EL (cell line): ENCODE data around the gene PMVK.

ENCODE experiments used
- DNase-seq: peaks from one replicate; pipeline ENCODE4 v3.0.0-alpha.2; 2016

Gene PMVK

DNA sequence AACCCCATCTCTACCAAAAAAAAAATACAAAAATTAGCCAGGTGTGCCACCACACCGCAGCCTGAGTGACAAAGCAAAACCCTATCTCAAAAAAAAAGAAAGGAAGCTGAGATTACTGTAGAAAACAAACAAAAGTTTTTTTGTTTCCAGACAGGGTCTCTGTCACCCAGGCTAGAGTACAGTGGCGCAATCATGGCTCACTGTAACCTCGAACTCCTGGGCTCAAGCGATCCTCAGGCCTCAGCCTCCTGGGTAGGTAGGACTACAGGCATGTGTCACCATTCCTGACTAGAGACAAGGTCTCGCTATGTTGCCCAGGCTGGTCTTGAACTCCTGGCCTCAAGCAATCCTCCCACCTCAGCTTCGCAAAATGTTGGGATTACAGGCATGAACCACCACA, 27.8 kb upstream of the PMVK start:
- DNase-seq, result no peak

DNA sequence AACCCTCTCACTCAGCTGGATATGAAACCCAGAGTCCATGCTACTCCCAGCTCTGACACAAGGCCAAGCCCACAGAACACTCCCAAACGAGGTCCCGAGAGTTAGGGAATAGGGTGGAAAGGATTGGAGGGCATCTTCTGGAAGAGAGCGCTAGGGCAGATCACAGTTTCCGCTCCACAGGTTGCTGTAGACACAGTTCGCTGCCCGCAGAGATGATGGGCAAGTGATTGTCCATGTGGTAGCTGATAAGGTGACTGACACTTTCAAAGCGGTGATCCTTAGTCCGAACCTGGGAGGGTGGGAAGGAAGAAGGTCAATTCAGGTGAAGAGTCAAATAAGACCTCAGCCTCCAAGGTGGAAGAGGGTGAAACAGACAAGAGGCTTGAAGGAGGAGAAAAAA, 27.1 kb upstream of the PMVK start:
- DNase-seq, result no peak

DNA sequence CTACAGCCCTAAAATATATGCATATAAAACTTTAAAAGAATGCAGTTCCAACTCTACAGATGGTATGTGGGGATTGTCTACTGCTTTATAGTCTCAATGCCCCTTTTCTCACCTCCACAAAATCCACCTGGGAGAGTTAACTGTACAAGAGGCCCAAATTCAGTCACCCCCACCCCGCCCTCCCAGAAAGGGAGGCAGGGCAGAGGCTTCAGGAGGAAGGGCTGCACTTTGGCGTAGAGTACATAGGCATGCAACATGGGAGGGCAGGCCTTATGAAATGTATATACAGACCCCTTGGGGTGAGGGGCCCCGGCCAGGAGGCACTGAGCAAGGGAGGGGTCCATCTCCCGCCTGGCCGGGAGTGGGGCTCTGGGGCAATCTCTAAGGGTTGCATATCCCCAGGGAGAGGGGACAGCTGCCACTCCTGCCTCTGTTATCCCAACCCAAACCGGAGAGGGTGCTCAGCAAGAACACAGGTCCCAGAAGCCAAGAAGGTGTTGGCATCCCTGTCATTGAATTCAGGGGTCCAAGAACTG, 26.3 kb upstream of the PMVK start:
- DNase-seq, result no peak

DNA sequence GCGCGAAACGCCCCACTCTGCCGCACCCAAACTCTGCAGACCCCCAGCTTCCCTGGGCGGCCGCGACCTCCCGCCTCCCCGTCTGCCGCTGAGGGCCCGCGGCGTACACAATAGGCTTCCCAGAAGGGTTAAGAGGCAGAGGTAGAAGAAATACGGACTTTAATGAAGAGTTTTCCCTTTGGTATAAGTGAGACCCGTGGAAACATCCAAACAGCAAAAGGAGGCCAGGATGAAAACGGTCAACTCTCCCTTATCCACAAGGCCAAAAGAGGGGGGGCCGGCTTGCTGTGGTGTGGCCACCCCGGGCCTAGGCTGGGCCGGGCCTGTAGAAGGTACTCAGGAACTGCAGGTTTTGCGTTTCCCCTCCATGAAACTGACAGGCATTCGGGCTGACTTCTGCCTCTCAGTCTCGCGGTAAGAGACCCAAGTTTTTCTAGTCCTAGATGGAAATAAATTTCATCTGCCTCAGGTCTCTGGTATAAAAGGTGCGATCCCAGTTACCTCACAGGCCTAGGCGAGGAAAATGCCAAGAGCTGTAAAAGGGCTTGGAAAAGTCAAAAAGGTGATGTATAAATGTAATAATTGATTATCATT, 25.7 kb upstream of the PMVK start:
- peak; percentile 35 for DNase-seq

DNA sequence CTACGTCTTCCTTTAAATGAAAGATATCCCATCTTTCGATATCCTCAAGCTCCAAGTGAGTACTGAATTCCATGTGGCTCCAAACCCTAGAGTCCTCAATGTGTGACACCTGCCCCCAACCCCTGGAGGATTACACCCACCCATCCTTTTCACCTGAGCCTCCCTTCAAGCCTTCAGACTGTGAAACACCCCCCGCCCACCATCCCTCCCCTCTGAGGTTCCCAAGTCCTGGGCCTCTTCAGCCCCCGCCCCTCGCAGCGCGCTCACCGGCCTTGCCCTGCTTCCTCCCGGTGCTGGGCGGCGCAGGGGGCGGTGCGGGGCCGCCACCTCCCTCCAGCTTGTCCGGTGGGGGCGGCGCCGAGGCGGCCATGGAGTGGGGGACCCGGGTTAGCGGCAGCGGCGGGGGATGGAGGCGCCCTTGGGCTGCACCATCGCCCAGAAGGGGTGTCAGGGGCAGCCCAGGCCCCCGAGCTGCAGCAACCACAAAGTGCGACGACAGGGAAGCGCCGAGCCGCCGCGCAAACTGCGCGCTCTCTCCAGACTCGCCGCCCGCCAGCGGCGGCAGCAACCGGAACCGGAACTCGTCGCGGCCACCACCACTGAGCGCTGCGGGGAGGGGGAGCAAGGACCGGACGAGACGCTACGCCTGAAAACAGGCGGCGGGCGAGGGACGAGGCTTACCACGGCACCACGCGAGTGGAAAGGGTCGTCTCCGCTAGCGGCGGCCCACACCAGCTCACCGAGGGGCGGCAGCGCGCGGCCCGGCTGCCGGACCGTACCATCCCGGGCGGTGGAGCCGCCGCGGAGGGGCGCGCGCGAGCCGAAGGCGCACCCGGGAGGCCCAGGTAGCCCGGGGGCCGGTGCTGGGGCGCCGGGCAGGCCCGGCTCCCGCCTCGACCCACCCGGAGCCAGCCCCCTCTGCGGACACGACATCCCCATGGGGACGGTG, 25.0 kb upstream of the PMVK start, which contains the start of gene PYGO2:
PYGO2 (minus strand) TSS at position 576 of the 949 bp plus-strand sequence; CDS start at position 370, 206 bp downstream.
- DNase-seq, result peak; percentile 81

DNA sequence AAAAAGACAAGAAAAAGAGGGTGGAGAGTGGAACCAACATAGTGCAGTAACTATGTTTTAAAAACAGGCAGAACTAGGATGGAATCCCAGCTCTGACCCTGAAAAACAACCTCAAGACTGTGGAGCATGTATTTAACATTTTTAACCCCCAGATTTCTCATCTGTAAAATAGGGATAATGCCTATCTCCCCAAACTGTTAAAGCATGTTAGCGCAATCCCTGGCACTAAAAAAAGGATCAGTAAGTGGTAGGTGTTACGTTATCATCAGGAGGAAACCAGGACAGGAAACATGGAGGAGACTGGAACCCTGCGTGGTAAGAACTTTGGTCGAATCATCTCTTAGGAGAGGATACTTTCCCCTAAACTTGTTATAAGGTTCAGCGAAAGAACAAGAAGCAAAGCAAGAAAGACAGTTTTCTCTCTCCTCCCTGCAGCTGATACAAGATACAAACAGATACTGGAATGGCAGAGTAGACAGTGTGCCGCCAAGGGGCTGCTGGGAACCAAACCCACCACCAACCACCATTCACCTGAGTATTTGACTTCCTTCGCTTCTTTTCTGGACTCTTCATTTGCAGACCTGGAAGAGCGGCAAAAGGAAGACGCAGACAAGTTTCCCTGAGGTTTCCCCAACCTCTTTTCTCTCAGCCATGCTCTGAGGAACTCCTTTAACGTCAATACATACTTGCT, 24.1 kb upstream of the PMVK start:
- DNase-seq, result no peak

DNA sequence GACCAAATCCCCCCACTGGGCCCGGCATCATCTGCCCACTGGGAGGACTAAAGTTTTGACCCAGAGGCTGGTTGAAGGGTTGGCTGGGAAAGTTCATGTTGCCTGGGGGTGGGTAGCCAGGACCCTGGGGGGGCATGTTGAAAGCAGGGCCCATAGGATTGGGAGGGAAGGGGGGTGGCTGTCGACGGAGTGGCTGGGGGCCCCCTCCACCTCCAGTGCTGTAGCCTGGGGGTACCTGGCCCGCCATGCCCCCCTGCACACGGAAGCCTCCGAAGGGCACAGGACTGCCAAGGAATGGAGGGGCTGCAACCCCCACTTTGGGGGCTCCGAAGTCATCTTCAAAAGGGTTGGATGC, 22.9 kb upstream of the PMVK start:
- no peak for DNase-seq

DNA sequence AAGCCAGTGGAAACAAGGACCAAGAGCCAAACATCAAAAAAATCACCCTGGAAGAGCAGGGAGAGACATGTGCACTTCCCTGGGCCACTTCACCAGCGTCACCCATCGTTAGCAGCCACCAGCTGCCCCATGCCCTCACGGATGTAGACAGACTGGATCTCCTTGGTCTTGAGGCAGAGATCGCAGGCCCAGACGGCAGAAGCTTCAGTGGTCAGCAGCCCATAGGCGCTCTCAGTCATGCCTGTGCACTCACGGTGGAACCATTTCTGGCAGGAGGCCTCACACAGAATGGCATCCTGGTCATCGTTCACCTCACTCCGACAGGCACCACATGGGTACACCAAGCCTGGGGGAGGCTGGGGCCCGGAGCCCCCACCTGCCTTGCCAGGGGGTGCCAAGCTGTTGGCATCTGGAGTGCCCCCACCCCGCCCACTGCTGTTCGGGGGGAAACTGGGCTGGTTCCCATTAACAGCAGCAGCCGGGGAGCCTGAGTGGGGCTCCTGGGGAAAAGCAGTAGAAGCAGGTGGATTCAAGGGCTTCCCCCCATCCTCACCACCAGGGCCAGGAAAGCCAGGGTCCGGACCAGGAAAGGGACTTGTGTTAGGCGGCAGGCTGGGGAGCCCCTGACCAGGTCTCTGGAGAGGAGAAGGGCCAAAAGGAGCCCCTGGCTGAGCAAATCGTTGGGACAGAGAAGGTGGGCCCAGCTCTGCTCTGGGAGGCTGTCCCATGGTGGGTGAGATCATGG, 22.3 kb upstream of the PMVK start:
- DNase-seq, result no peak

DNA sequence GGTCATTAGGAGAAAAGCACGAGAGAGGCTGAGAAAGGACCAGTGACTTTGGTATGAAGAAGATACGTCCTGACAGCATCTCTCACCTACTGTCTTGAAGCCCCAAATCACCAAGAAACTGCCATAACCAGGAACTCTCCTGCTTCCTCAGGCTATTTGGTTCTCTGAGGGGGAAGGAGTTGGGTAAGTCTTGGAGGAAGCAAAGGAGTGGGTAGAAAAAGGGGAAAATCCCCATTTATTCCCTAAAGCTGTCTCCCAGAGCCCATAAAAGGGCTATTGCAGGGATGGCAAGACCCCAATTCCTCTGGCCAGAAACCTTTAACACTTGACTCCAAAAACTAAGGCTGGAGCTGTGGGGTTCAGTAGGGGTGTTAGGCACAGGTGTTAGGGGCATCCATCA, 21.5 kb upstream of the PMVK start:
- DNase-seq, result no peak

DNA sequence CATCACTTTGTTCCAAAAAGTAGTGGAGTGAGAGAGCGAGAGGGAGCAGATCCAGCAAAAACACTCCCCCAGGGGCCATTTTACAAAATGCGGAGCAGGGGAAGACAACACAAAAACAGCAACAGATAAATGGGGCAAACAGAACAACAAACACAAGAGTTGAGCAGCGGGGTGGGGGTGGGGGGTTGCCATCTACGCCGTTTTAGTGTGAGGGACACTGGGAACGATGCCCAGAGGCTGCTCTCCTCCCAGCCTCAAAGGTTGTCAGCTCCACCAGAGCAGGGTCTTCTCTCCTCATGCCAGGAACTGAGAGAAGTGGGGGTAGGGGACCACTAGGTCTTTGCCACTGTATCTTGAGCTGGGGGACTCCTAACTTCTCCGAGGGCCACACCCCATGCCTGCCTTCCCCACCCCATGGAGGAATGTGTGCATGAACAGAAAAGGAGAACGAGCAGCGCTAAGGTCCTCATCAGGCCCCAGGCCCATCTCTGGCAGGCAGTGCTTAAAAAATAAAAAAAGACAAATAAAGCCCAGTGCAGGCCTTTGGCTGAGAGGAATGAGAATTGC, 20.7 kb upstream of the PMVK start:
- DNase-seq, result no peak

DNA sequence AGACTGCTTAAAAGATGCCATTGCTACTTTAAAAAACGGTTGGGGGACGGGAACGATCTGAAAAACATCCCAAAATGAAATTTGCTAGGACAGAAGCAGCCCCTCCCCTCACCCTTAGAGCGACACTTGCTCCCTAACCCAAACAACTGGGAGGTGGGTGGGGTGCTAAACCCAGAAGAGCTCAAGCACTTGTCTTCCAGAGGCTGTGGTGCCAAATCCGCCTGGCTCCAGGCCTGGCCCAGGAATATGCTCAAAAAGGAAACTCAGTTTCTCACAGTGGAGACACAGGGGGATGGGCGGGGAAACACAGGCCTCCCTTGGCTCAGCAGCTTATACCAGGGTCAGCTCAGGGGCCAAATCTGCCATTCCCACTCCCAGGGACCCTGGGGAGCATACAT, 20.0 kb upstream of the PMVK start:
- no peak for DNase-seq

DNA sequence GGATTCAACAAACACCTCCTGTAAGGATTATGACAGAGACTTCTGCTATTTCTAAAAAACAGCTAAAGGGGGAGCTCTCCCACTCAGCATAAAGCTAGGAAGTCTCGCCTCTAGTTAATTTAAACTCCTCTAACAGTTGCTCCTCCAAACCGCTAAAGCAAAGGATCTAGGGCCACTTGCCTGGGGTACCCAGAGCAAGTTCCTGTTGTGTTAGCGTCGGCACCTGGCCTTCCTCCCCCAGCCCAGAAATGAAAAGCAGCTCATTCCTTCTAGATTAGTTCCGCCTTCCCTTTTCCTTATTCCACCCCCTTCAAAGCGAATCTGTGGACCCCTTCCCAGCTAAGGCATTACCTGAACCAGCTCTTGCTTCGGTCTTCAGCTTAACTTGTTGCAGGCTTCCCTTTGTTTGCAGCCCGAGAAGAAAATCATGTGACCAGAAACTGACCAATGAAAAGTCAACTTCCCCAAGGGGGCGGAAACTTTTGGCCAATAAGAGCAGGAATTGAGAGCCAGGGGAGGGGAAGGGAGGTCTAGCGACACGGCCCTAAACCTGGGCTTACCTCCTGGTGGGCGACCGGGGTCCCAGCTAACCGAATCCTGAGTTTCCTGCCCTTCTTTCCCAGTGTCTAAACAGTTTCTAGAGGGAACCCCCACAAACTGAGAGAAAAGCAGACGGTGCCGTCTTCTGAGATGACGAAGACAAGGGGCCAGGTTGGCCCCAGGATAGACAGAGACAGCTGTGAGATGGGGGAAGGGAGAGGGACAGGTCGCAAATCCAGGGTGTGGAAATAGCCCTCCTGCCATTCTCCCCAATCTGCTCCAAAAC, 19.4 kb upstream of the PMVK start, which contains the start of gene PBXIP1:
PBXIP1 (minus strand) TSS at position 382 of the 826 bp plus-strand sequence. CDS start 2,378 bp downstream, outside the sequence.
- peak; percentile 90 for DNase-seq

DNA sequence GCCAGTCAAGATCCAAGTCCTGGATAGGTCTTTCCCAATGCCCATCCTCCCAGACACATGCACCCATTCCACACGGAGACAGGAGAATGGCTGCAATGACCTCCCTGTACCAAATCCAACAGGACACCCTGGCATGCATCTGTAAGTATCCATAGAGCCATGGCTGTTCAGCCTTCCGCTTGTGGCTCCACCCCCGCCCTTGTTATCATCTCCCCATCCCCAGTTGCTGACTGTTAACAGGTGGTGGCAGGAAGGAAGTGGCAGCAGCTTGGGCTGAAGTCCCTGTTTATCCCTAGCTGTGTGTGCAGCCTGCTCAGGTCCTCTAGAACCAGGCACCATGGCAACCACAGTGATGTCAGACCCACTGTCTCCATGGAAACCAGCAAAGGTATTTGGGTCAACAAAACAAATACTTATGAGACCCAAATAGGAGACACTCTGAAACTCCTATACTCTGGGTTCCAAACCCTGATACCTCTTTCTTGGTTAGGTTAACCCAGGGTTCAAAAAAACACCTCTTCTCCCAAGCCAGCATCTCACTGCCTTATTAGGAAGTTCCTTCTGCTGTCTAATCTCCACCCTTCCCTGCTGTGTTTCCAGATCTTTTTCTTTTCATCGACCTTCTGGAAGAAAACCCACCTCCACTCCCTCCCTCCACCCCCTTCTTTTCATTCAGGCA, 18.7 kb upstream of the PMVK start:
- DNase-seq, result peak; percentile 41

DNA sequence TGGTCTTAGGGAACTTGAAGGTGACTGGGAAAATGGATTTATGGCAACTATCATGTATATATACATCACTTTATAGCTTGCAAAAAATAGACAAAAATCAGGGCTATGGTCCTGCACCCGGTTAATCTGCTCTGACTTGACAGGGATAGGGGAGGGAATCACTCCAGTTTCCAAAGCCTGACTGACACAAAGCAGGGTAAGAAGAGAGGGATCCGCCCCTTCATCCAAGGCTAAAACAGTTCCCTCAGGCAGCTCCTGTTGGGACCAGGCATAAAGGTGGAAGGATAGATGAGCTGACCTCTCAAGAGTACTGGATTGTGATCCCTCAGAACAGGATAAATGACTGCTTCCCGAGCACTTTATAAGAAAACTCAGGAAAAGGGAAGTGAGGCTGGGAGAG, 18.0 kb upstream of the PMVK start:
- DNase-seq, result no peak

DNA sequence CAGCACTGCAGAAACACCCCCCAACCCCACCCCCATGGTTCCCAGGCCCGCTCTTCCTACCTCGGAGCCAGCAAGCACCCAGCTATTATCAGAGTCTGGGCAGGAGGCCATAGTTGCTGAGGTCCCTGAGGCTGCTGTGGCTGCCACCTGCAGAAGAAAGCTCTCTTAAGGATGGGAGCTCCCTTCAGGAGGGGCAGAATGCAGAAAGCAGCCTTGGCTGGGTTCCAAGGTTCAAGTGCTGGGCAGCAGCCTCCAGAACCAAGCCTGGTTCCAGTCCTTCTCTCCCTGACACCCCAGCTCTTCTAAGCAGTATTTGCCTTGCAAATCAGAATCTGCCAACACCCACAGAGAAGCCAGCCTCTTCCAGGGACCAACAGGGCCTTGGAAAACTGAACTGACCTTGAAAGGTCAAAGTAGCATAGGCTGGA, 17.1 kb upstream of the PMVK start:
- no peak for DNase-seq

DNA sequence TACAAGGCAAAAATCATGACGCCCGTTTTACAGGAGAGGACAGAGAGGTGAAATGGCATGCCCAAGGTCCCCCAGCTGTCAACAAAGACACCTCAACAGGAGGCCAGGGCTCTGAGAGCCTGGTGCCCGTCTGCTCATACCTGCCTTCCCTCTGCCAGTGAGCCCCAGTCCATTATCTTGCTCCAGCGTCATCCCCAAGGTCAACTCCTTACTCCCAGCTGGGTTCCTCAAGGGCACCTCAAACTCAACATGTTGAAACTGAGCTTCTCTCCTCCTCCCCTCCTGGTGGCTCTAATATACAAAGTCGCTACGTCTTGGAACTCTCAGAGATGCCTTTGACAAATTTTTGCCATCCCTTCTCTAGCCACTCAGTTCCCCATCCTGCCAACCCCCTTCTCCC, 16.1 kb upstream of the PMVK start:
- DNase-seq, result no peak

DNA sequence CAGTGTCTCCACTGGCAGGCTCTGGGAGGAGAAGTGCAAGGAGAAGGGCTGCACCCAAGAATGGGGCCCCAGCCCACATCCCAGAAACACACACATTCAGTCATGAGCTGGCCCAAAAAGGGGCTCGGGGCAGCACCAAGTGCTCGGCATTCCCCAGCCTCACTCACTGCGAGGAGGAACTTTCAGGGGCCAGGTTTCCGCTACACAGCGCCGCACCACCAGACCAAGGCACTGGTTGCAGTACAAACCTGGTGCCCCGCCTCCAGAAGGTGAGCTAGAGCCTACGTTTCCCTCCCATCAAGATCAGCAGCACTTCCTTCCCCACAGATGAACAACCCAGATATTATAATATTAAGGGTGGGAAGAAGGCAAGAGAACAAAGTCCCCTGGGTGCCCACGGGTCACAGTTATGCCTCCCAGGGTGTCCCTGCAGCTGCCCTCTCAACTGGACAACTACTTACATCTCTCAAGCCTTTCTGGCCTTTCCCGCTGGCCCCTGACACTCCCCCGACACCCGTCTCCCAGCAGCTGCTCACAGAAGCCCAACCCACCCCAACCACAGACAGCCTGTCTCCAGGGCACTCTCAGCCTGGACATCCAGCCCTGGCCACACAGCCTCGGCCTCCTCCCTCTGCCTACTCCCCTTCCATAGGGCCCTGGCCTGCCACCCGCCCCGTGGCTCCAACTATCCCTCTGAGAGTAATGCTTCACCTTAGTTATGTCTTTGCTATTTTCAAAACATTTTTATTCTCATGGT, 15.6 kb upstream of the PMVK start:
- DNase-seq, result no peak

DNA sequence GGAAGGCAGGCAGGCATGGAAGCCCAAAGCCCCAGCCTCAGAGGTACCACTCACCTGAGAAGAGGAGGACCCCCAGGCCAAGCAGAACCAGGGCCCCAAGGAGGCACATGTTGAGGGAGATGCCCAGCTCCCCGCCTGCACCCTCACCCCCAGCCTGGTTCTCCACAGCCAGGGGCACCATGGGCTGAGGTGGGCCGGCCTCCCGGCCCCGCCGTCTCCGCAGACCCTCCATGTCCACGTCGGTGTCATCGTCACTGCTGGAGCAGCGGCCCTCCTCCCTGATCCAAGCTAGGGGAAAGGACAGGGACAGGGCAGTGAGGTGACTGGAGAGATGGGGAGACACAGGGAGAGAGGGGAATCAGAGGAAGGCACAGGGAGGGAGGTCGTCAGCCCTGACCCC, 11.6 kb upstream of the PMVK start:
- no peak for DNase-seq

DNA sequence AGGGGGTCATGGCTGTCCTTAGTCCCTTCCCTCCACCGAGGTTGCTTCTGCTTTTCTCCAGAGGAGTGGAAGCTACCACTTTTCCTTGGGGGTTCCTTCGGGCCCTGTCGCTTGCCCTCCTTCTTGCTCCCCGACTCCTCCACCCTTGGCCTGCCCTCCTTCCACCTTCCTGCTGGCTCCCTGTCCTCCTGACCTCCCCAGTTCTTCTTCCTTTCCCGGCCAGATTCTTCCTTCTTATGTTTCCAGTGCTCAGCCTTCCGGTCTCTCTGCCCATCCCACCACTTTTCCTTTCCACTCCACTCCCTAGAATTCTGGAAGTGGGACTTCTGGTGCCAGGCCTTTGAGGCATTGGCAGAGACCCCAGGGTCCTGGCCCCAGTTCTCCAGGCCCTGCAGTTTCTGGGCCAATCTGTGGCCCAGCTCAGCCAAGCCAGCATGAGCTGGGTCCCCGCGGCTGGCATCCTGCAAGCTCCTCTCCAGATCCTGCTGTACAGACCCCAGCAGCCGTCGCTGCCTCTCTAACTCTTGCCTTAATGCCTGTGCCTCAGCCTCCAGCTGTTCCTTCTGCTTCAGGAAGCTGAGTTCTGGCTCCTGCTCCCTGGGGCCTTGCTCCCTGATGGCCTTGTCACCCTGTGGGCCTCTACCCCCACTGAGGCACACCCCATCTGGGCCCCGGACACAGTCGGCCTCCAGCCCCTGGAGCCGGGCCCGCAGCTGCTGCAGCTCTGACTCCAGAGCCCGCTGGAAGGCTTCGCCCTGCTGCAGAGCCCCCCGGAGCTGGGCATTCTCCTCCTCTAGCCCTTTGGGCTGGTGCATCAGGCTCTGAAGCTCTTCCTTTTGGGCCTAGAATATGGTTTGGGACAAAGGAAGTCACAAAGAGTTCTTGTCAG, 9.7 kb upstream of the PMVK start:
- no peak for DNase-seq
